ENCODE measurements around the gene PRPF40B. TPM values are rescaled to one million over a fixed set of nuclear protein-coding genes. Genes with fewer than 3 reads are reported as not detected.

The PRPF40B gene
- total RNA-seq, 1 donor from 2014 or later = 19.9 TPM

DNA sequence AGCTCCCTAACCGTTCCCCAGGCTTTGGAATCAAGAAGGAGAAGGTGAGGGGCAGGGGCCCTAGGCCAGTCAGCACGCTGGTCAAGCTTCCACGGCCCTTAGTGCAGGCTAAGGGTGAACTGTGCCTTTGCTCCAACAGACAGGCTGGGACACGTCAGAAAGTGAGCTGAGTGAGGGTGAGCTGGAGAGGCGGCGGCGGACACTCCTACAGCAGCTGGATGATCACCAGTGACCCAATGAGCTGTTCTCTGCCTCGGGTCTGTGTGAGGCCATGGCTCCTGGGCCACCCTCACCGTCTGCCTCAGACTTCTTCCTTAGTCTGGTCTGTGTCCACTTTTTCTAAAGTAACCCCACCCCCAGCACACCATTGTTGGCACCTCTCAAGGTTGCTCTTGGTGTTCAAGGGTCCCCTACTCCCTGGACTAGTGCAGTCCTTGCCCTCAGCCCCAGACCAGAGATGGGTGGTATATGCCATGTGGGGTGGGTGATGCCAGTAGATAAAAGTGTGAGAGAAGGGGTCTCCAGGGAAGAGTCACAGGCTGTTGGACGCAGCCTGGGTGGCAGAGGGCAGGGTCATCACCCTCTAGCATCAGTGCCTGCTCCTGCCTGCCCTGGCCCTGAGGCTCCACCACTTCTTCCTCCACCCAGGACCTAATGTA is 20.7 kb downstream of the PRPF40B start:
- Histone ChIP-seq H3K4me1 (peaks cover 31% of the 10 kb centered on the region), H3K36me3 (peaks cover 61% of the 10 kb centered on the region), H3K4me3 (no peak overlapping the region), H3K27me3 (no peaks in the 10 kb centered on the region), H3K9me3 (no peaks in the 10 kb centered on the region), H3K27ac (peak overlapping the region; percentile 30)
- ATAC-seq (no peak), DNase-seq (no peak)
- intact Hi-C loops (cut with DNase I) = loop anchor here (2.0 kb wide), 1 partner anchor 63 kb away; the partner anchor contains the start of gene FMNL3
- TF ChIP-seq, protein P1, sequence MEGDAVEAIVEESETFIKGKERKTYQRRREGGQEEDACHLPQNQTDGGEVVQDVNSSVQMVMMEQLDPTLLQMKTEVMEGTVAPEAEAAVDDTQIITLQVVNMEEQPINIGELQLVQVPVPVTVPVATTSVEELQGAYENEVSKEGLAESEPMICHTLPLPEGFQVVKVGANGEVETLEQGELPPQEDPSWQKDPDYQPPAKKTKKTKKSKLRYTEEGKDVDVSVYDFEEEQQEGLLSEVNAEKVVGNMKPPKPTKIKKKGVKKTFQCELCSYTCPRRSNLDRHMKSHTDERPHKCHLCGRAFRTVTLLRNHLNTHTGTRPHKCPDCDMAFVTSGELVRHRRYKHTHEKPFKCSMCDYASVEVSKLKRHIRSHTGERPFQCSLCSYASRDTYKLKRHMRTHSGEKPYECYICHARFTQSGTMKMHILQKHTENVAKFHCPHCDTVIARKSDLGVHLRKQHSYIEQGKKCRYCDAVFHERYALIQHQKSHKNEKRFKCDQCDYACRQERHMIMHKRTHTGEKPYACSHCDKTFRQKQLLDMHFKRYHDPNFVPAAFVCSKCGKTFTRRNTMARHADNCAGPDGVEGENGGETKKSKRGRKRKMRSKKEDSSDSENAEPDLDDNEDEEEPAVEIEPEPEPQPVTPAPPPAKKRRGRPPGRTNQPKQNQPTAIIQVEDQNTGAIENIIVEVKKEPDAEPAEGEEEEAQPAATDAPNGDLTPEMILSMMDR (IDR thresholded peaks at IDR 0.05) = no peak

DNA sequence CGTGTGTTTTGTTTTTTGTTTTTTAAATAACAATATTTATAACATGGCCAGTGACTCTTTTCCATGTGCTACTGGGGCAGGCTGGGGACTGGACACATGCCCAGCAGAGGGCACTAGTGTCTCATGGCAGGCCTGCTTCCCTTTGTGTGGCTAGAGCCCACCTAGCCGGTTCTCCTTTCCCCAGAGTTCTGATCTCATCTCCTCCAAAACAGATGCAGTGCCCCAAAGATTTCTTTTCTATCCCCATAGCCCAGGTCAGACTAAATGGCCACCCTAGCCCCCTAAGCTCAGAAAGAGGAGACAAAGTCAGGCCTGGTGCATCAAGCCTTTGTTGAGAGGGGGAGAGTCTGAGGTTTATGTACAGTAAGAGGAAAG is 21.2 kb downstream of the PRPF40B start:
- TF ChIP-seq, protein P1 (IDR thresholded peaks at IDR 0.05) = peak; percentile 96
- H3K27ac ChIP-seq = peak overlapping the region; percentile 30
- no peak overlapping the region for H3K4me3 ChIP-seq
- ATAC-seq (peak; percentile 82), DNase-seq (peak; percentile 81)
- H3K36me3 ChIP-seq = peaks cover 66% of the 10 kb centered on the region
- peaks cover 34% of the 10 kb centered on the region for H3K4me1 ChIP-seq
- H3K27me3 ChIP-seq = no peaks in the 10 kb centered on the region
- H3K9me3 ChIP-seq = no peaks in the 10 kb centered on the region
- intact Hi-C loops (cut with DNase I) = loop anchor here (2.0 kb wide), 1 partner anchor 62 kb away; the partner anchor contains the start of gene FMNL3

DNA sequence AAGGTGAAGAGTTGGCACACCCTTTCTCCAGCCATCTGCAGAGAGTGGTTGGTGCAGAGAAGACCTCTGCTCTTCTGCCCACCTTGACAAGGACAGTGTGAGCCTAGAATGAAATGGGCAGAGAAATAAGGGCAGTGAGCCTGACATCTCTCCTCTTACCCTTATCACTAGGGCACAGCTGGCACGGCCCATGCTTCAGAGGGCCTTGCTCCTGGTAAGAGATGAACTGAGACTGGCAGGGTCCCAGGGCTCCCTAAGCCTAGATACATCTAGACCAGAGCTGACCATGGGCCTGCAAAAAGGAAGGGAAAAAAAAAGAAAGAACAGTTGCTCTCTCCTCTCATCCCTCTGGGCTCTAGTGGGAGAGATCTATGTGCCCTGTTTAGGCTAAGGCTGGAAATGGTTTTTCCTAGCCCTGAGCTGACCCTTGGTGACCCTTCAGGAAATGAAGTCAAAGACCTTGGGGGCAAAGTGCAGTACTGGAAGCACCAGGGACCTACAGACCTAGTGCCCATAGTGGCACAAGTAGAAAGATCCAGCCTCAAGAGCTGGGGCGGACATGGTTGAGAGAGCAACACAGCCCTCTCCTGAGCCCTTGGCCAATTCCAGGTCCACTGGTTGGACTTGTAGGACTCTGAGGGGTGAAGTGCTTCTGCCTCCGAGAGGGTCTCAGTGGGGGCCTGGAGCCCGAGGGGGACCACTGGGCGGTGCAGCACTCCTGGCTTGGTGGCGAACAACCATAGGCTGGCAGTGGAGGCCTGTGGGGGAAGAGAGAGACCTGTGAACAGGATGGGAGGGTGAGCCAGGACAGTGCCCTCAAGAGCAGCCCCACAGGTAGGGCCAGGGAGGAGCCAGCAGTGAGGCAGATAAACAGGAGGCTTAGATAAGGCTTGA is 22.0 kb downstream of the PRPF40B start:
- no peak for ATAC-seq
- H3K27ac ChIP-seq = peak overlapping the region; percentile 30
- H3K9me3 ChIP-seq = no peaks in the 10 kb centered on the region
- peaks cover 34% of the 10 kb centered on the region for H3K4me1 ChIP-seq
- peaks cover 73% of the 10 kb centered on the region for H3K36me3 ChIP-seq
- no peak for DNase-seq
- H3K4me3 ChIP-seq = no peak overlapping the region
- H3K27me3 ChIP-seq = no peaks in the 10 kb centered on the region
- intact Hi-C loops (cut with DNase I) = loop anchor here (2.0 kb wide), 1 partner anchor 61 kb away; the partner anchor contains the start of gene FMNL3
- TF ChIP-seq, protein P1 (IDR thresholded peaks at IDR 0.05) = no peak

DNA sequence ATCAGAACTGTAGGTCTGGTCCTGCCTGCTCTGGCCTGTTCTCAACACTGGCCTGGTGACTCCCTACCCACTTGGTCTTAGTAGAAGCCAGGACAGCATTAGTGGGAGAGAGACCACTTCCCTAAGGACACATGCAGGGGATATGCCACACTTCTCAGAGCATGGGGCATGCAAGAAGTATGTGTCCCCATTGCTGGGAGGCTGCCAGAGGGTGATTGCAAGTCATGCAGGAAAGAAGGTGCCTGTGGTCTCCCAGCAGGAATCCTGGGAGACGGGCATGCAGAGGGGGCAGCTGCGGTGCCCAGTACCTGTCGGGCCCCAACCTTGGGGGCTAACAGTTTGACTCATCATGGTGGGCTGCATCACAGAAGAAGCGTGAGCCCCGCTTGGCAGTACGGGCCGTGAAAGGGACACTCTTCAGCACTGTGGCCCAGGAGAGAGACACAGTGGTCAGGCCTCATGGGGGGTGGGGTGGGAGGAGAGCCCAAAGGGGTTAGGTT is 23.0 kb downstream of the PRPF40B start:
- H3K27ac ChIP-seq = no peak overlapping the region
- TF ChIP-seq, protein P1 (IDR thresholded peaks at IDR 0.05) = no peak
- H3K36me3 ChIP-seq = peaks cover 83% of the 10 kb centered on the region
- peaks cover 34% of the 10 kb centered on the region for H3K4me1 ChIP-seq
- intact Hi-C loops (cut with DNase I) = no loop called here
- no peaks in the 10 kb centered on the region for H3K9me3 ChIP-seq
- H3K27me3 ChIP-seq = no peaks in the 10 kb centered on the region
- no peak overlapping the region for H3K4me3 ChIP-seq
- DNase-seq (no peak), ATAC-seq (no peak)

DNA sequence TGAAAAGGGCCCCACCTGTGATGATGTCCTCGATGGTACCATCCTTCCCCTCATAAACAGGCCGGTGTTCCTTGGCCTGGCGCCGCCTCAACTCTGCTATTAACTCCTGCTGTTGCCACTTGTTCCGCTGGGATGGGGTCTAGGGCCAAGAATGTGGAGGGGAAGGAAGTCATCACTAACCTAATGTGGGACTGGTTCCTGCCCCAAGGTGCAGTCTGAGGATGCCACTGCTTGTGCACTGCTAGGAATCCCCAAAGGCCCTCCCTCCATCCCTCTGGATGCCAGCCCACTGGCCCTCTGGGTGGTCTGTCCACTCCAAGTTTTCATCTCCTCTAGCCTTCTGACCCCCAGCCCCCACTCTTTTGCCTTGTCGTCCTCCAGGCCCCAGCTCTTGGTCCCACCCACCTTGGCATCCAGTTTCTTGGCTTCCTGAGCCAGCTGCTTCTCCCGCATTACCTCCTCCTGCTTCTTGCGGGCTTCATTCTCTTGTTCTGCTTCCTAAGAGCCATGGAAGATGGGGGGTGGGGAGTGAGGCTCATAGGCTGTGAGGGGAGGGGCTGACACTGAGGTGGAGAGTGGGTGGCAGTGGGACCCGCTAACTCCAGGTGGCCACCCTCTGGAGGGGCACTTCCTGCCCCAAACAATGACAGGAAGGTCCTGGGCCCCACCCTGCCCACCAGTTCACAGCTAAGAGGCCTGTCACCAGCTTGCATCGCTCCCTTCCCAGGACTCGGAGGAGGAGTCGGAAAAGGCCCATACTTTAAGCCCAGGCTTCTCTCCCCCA is 23.7 kb downstream of the PRPF40B start:
- Histone ChIP-seq H3K9me3 (no peaks in the 10 kb centered on the region), H3K27ac (peak overlapping the region; percentile 69), H3K4me1 (peaks cover 34% of the 10 kb centered on the region), H3K4me3 (no peak overlapping the region), H3K27me3 (no peaks in the 10 kb centered on the region), H3K36me3 (peaks cover 79% of the 10 kb centered on the region)
- TF ChIP-seq, protein P1 (IDR thresholded peaks at IDR 0.05) = no peak
- DNase-seq (no peak), ATAC-seq (peak; percentile 38)
- intact Hi-C loops (cut with DNase I) = no loop called here
